ENCODE measurements around the gene ATP6V1G2. TPM values are rescaled to one million over a fixed set of nuclear protein-coding genes. Genes with fewer than 3 reads are reported as not detected.

ATP6V1G2 gene
- polyA plus RNA-seq, 1 donor (not counting 4 experiments of a cell fraction or from before 2014, with no cell fraction given): 1.3 TPM

- H3K9ac ChIP-seq (ENCODE audit: control insufficient read depth, extremely low read depth, insufficient read depth, low read length): peak overlapping the region; percentile 87
Observed at GRCh38 chr6:31581434-31582229, 35.2 kb upstream of the ATP6V1G2 start.

GRCh38 chr6:31580807-31581433 is 34.5 kb upstream of the ATP6V1G2 start:
- peak overlapping the region; percentile 87 for H3K9ac ChIP-seq (ENCODE audit: control insufficient read depth, extremely low read depth, insufficient read depth, low read length)
- H3K9me3 ChIP-seq (ENCODE audit: control insufficient read depth, low read depth, low read length): no peaks in the 10 kb centered on the region
- dilution Hi-C loops (cut with MboI; ENCODE audit: extremely low pct_ligation_motif_present, low sequenced_read_pairs): no loop called here
- H3K36me3 ChIP-seq (ENCODE audit: control insufficient read depth in 2 of 2, extremely low read depth in 1 of 2, insufficient read depth in 2 of 2, low read length in 2 of 2): no peaks in the 10 kb centered on the region
- peak overlapping the region; percentile 93 for H3K4me2 ChIP-seq (ENCODE audit: control insufficient read depth, extremely low read depth, insufficient read depth, low read depth, low read length)
- H4K20me1 ChIP-seq (ENCODE audit: control insufficient read depth, extremely low read depth, insufficient read depth, low read length): no peaks in the 10 kb centered on the region
- H3K9me1 ChIP-seq (ENCODE audit: control insufficient read depth, extremely low read depth, insufficient read depth, low read length): no peaks in the 10 kb centered on the region
- DNase-seq (ENCODE audit: low read depth, low spot score) (no peak), FAIRE-seq (no peak)
- TF ChIP-seq CTCF (optimal IDR thresholded peaks at IDR 0.05 in 1 of 3, IDR thresholded peaks at IDR 0.05 in 1 of 3, conservative IDR thresholded peaks at IDR 0.05 in 1 of 3; ENCODE audit: extremely low read depth in 1 of 3, insufficient read depth in 2 of 3, low read length in 3 of 3) (peak; percentile 76 to 97 (median 79)), EZH2 (IDR thresholded peaks at IDR 0.05; ENCODE audit: low read length) (no peak)
- peak overlapping the region; percentile 59 for H3K27ac ChIP-seq (ENCODE audit: control insufficient read depth, insufficient read depth, low read length)
- peak overlapping the region; percentile 50 to 90 (median 85) for H3K4me3 ChIP-seq (ENCODE audit: control insufficient read depth in 2 of 3, extremely low read depth in 1 of 3, insufficient read depth in 2 of 3, low read depth in 1 of 3, low read length in 3 of 3)
- peaks cover 15% of the 10 kb centered on the region for H3K4me1 ChIP-seq (ENCODE audit: control insufficient read depth, extremely low read depth, insufficient read depth, low read length)
- H2AFZ ChIP-seq (ENCODE audit: control insufficient read depth, low read length): peak overlapping the region; percentile 97
- H3K79me2 ChIP-seq (ENCODE audit: control insufficient read depth, insufficient read depth, low read length): no peaks in the 10 kb centered on the region
- H3K27me3 ChIP-seq (ENCODE audit: control insufficient read depth, extremely low read depth, insufficient read depth, low read length): no peaks in the 10 kb centered on the region

More at GRCh38 chr6:31581434-31582229, 35.2 kb upstream of the ATP6V1G2 start:
- H3K4me3 ChIP-seq (ENCODE audit: control insufficient read depth in 2 of 3, extremely low read depth in 1 of 3, insufficient read depth in 2 of 3, low read depth in 1 of 3, low read length in 3 of 3): peak overlapping the region; percentile 50 to 90 (median 85)
- TF ChIP-seq CTCF (optimal IDR thresholded peaks at IDR 0.05 in 1 of 3, IDR thresholded peaks at IDR 0.05 in 1 of 3, conservative IDR thresholded peaks at IDR 0.05 in 1 of 3; ENCODE audit: extremely low read depth in 1 of 3, insufficient read depth in 2 of 3, low read length in 3 of 3): no peak
- TF ChIP-seq EZH2 (IDR thresholded peaks at IDR 0.05; ENCODE audit: low read length): no peak
- H3K4me1 ChIP-seq (ENCODE audit: control insufficient read depth, extremely low read depth, insufficient read depth, low read length): peaks cover 15% of the 10 kb centered on the region
- H4K20me1 ChIP-seq (ENCODE audit: control insufficient read depth, extremely low read depth, insufficient read depth, low read length): no peaks in the 10 kb centered on the region
- H3K4me2 ChIP-seq (ENCODE audit: control insufficient read depth, extremely low read depth, insufficient read depth, low read depth, low read length): peak overlapping the region; percentile 93
- peak overlapping the region; percentile 59 for H3K27ac ChIP-seq (ENCODE audit: control insufficient read depth, insufficient read depth, low read length)
- FAIRE-seq (no peak), DNase-seq (ENCODE audit: low read depth, low spot score) (no peak)
- no peaks in the 10 kb centered on the region for H3K9me1 ChIP-seq (ENCODE audit: control insufficient read depth, extremely low read depth, insufficient read depth, low read length)
- no peaks in the 10 kb centered on the region for H3K27me3 ChIP-seq (ENCODE audit: control insufficient read depth, extremely low read depth, insufficient read depth, low read length)
- H3K36me3 ChIP-seq (ENCODE audit: control insufficient read depth in 2 of 2, extremely low read depth in 1 of 2, insufficient read depth in 2 of 2, low read length in 2 of 2): no peaks in the 10 kb centered on the region
- no peaks in the 10 kb centered on the region for H3K79me2 ChIP-seq (ENCODE audit: control insufficient read depth, insufficient read depth, low read length)
- dilution Hi-C loops (cut with MboI; ENCODE audit: extremely low pct_ligation_motif_present, low sequenced_read_pairs): no loop called here
- H3K9me3 ChIP-seq (ENCODE audit: control insufficient read depth, low read depth, low read length): no peaks in the 10 kb centered on the region
- peak overlapping the region; percentile 97 for H2AFZ ChIP-seq (ENCODE audit: control insufficient read depth, low read length)
